KOPT-K1 (cell line): ENCODE data around the gene KLHL17.
"Not testable (repeated sequence)": the region's sequence is repeated elsewhere in the genome, so short reads cannot be mapped to it uniquely, and the experiment has no call there.

Experiments used
- H3K27ac ChIP-seq: fragments of 200-600 bp; sonication (generic); 2 replicates; pipeline ENCODE4 v1.5.1; 2016; ENCODE audit warnings: antibody characterized with exemption, mild to moderate bottlenecking, low read depth, low read length; ENCODE audit not compliant: poor library complexity, severe bottlenecking
- H3K36me3 ChIP-seq: fragments of 200-600 bp; sonication (generic); 2 replicates; pipeline ENCODE4 v1.5.1; 2017; ENCODE audit warnings: antibody characterized with exemption, mild to moderate bottlenecking, low read length, moderate library complexity; ENCODE audit not compliant: insufficient read depth
- H3K9me3 ChIP-seq: fragments of 200-600 bp; sonication (generic); 2 replicates; pipeline ENCODE4 v1.5.1; 2017; ENCODE audit warnings: antibody characterized with exemption, low read length, mild to moderate bottlenecking; ENCODE audit not compliant: insufficient read depth, poor library complexity, severe bottlenecking

KLHL17 gene

GRCh38 chr1:973459-974292 lies 13.3 kb downstream of the KLHL17 start:
- H3K9me3 ChIP-seq = no peaks in the 10 kb centered on the region
- H3K27ac ChIP-seq = no peak overlapping the region
- no peaks in the 10 kb centered on the region for H3K36me3 ChIP-seq

GRCh38 chr1:974293-974640 lies 13.9 kb downstream of the KLHL17 start:
- Histone ChIP-seq H3K9me3 (no peaks in the 10 kb centered on the region), H3K36me3 (no peaks in the 10 kb centered on the region), H3K27ac (no peak overlapping the region)

- Histone ChIP-seq H3K36me3 (no peaks in the 10 kb centered on the region), H3K27ac (no peak overlapping the region), H3K9me3 (no peaks in the 10 kb centered on the region)
These were observed 14.4 kb downstream of the KLHL17 start for GRCh38 chr1:974687-975328.

- Histone ChIP-seq H3K36me3 (no peaks in the 10 kb centered on the region), H3K9me3 (no peaks in the 10 kb centered on the region), H3K27ac (no peak overlapping the region)
These were observed 15.0 kb downstream of the KLHL17 start for GRCh38 chr1:975365-975764.

- Histone ChIP-seq H3K27ac (no peak overlapping the region), H3K9me3 (no peaks in the 10 kb centered on the region), H3K36me3 (no peaks in the 10 kb centered on the region)
These were observed 15.7 kb downstream of the KLHL17 start for GRCh38 chr1:975896-976683.

- H3K27ac ChIP-seq, H3K9me3 ChIP-seq, H3K36me3 ChIP-seq: not testable (repeated sequence)
These were observed 16.4 kb downstream of the KLHL17 start for GRCh38 chr1:976791-977190.

GRCh38 chr1:978069-978834 lies 17.9 kb downstream of the KLHL17 start:
- Histone ChIP-seq H3K36me3 (no peaks in the 10 kb centered on the region), H3K9me3 (no peaks in the 10 kb centered on the region), H3K27ac (no peak overlapping the region)

GRCh38 chr1:978835-979743 lies 18.7 kb downstream of the KLHL17 start:
- no peaks in the 10 kb centered on the region for H3K36me3 ChIP-seq
- H3K9me3 ChIP-seq = no peaks in the 10 kb centered on the region
- H3K27ac ChIP-seq = no peak overlapping the region

GRCh38 chr1:979744-980072 lies 19.3 kb downstream of the KLHL17 start:
- Histone ChIP-seq H3K27ac (no peak overlapping the region), H3K36me3 (no peaks in the 10 kb centered on the region), H3K9me3 (no peaks in the 10 kb centered on the region)

- Histone ChIP-seq H3K9me3 (no peaks in the 10 kb centered on the region), H3K27ac (no peak overlapping the region), H3K36me3 (no peaks in the 10 kb centered on the region)
These were observed 19.8 kb downstream of the KLHL17 start for GRCh38 chr1:980137-980571.

GRCh38 chr1:980602-981395 lies 20.4 kb downstream of the KLHL17 start:
- no peak overlapping the region for H3K27ac ChIP-seq
- no peaks in the 10 kb centered on the region for H3K9me3 ChIP-seq

GRCh38 chr1:981491-981954 lies 21.1 kb downstream of the KLHL17 start:
- H3K36me3 ChIP-seq = no peaks in the 10 kb centered on the region
- no peaks in the 10 kb centered on the region for H3K9me3 ChIP-seq
- no peak overlapping the region for H3K27ac ChIP-seq

More at GRCh38 chr1:980602-981395, 20.4 kb downstream of the KLHL17 start:
- H3K36me3 ChIP-seq = no peaks in the 10 kb centered on the region

GRCh38 chr1:981955-982558 lies 21.7 kb downstream of the KLHL17 start, which contains the start of gene PERM1:
PERM1 (minus strand) TSS chr1:982093; CDS start chr1:981029, 1,064 bp downstream.
- Histone ChIP-seq H3K9me3 (no peaks in the 10 kb centered on the region), H3K36me3 (no peaks in the 10 kb centered on the region), H3K27ac (no peak within 1 kb of the TSS)
